ENCODE measurements around the gene LIAS. TPM values are rescaled to one million over a fixed set of nuclear protein-coding genes. Genes with fewer than 3 reads are reported as not detected.

Gene LIAS
- total RNA-seq, 1 experiment from 2014 or later, result 6.8 TPM

GRCh38 chr4:39494354-39494753 is 35.5 kb downstream of the LIAS start:
- intact Hi-C loops (cut with micrococcal nuclease; ENCODE audit: unreplicated experiment), result no loop called here
- BruUV-seq (replicated peaks), result no TSS peak
- Histone ChIP-seq H3K27me3 (ENCODE audit: control insufficient read depth, insufficient read depth, low read length) (no peaks in the 10 kb centered on the region), H3K4me3 (ENCODE audit: low read depth in 2 of 2, low read length in 2 of 2) (no peak overlapping the region), H3K27ac (ENCODE audit: low read length) (no peak overlapping the region), H3K9me3 (ENCODE audit: control insufficient read depth, insufficient read depth, low read depth, low read length) (no peaks in the 10 kb centered on the region), H3K4me1 (ENCODE audit: control insufficient read depth, insufficient read depth, low read length) (peaks cover 7% of the 10 kb centered on the region; the same call in 1 of the 2 replicates), H3K36me3 (ENCODE audit: control insufficient read depth, insufficient read depth, low read length) (peaks cover 13% of the 10 kb centered on the region; the same call in 1 of the 2 replicates)
- ChIA-PET CTCF (no interaction called here), POLR2A (no interaction called here)
- TF ChIP-seq TCF7L2 (IDR thresholded peaks at IDR 0.05; ENCODE audit: low read depth, low read length), result no peak
- no peak for TF ChIP-seq SIN3A (IDR thresholded peaks at IDR 0.05; ENCODE audit: borderline replicate concordance, insufficient read depth, low read depth, low read length)
- TF ChIP-seq POLR2AphosphoS5 (IDR thresholded peaks at IDR 0.05; ENCODE audit: low read depth, low read length), result no peak
- TF ChIP-seq CTCF (IDR thresholded peaks at IDR 0.05), result no peak
- TF ChIP-seq, protein P1, sequence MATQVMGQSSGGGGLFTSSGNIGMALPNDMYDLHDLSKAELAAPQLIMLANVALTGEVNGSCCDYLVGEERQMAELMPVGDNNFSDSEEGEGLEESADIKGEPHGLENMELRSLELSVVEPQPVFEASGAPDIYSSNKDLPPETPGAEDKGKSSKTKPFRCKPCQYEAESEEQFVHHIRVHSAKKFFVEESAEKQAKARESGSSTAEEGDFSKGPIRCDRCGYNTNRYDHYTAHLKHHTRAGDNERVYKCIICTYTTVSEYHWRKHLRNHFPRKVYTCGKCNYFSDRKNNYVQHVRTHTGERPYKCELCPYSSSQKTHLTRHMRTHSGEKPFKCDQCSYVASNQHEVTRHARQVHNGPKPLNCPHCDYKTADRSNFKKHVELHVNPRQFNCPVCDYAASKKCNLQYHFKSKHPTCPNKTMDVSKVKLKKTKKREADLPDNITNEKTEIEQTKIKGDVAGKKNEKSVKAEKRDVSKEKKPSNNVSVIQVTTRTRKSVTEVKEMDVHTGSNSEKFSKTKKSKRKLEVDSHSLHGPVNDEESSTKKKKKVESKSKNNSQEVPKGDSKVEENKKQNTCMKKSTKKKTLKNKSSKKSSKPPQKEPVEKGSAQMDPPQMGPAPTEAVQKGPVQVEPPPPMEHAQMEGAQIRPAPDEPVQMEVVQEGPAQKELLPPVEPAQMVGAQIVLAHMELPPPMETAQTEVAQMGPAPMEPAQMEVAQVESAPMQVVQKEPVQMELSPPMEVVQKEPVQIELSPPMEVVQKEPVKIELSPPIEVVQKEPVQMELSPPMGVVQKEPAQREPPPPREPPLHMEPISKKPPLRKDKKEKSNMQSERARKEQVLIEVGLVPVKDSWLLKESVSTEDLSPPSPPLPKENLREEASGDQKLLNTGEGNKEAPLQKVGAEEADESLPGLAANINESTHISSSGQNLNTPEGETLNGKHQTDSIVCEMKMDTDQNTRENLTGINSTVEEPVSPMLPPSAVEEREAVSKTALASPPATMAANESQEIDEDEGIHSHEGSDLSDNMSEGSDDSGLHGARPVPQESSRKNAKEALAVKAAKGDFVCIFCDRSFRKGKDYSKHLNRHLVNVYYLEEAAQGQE (IDR thresholded peaks at IDR 0.05; ENCODE audit: insufficient read depth in 1 of 2, low read depth in 2 of 2, low read length in 1 of 2), result no peak
- in situ Hi-C loops (cut with HindIII; ENCODE audit: low pct_unique_long_range_greater_than_20kb, low sequenced_read_pairs), result no loop called here
- DNase-seq (ENCODE audit: low read depth, low spot score), result no peak
- ATAC-seq, result no peak

DNA sequence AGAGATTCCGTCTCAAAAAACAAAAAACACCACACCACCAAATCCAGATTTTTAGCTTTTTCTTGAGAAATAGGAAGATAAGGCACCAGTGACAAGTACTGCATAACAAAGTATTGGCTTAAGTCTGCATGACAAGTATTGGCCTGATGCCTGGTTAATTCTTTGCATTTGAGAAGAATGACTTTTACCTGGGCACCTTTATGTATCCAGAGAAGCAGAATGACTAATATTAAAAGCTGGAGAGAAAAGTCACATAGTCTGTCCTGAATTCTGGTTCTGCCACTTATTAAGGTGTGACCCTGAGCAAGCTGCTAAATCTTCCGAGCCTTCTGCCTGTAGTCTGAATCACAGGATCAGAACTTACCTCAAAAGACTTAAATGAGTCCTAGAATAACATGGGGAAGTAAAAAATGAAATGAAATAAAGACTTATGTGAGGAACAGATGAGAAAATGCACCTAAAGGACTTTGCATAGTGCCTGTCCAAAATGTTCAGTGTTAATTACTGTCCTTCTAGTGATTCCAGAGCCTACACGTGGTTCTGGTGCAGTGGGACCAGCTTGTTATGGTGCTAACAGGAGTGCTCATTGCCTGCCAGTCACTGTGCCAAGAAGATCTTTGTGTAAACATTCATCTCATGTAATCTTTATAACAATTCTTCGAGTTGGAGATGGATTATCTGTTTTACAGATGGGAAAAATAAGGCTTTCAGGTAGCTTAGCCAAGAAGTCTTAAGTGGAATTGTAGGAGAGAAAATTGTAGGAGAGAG is 36.8 kb downstream of the LIAS start:
- ChIA-PET POLR2A (interaction anchor here (0.6 kb wide), 1 partner anchor 64 kb away, joined by 6 read pairs; no protein-coding TSS in a partner anchor), CTCF (no interaction called here)
- no peak overlapping the region for H3K4me3 ChIP-seq (ENCODE audit: low read depth in 2 of 2, low read length in 2 of 2)
- intact Hi-C loops (cut with micrococcal nuclease; ENCODE audit: unreplicated experiment) (no loop called here), in situ Hi-C loops (cut with HindIII; ENCODE audit: low pct_unique_long_range_greater_than_20kb, low sequenced_read_pairs) (no loop called here)
- peaks cover 16% of the 10 kb centered on the region; the same call in 1 of the 2 replicates for H3K36me3 ChIP-seq (ENCODE audit: control insufficient read depth, insufficient read depth, low read length)
- DNase-seq (ENCODE audit: low read depth, low spot score), result no peak
- BruUV-seq (replicated peaks), result no TSS peak
- H3K27me3 ChIP-seq (ENCODE audit: control insufficient read depth, insufficient read depth, low read length), result no peaks in the 10 kb centered on the region
- ATAC-seq, result peak; percentile 53
- no peak overlapping the region for H3K27ac ChIP-seq (ENCODE audit: low read length)
- no peaks in the 10 kb centered on the region for H3K9me3 ChIP-seq (ENCODE audit: control insufficient read depth, insufficient read depth, low read depth, low read length)
- TF ChIP-seq POLR2AphosphoS5 (IDR thresholded peaks at IDR 0.05; ENCODE audit: low read depth, low read length), result peak; percentile 61; the same call in 1 of the 2 replicates
- TF ChIP-seq, protein P1 (IDR thresholded peaks at IDR 0.05; ENCODE audit: insufficient read depth in 1 of 2, low read depth in 2 of 2, low read length in 1 of 2), result no peak
- TF ChIP-seq SIN3A (IDR thresholded peaks at IDR 0.05; ENCODE audit: borderline replicate concordance, insufficient read depth, low read depth, low read length), result no peak
- H3K4me1 ChIP-seq (ENCODE audit: control insufficient read depth, insufficient read depth, low read length), result peaks cover 7% of the 10 kb centered on the region; the same call in 1 of the 2 replicates

All from Panc1 (cell line).